Activated CD8-positive, alpha-beta T cell treated with anti-CD3 and anti-CD28 coated beads for 36 hours (primary cell): Measurements from ENCODE around the gene SCAF4. TPM values are rescaled to one million over a fixed set of nuclear protein-coding genes. Genes with fewer than 3 reads are reported as not detected.
A peak's percentile ranks its signal among the peaks of the same experiment; 100 is the strongest.

ENCODE experiments used
- ATAC-seq: fragments of 200-7000 bp; cut with Tn5 transposase; one replicate; pipeline ENCODE4 v1.10.0; 2021; ENCODE audit warnings: mild to moderate bottlenecking, moderate library complexity
- CTCF ChIA-PET: fragments of 350-600 bp; sonication (Branson Sonifier 250); formaldehyde crosslinking; loops from one replicate; lab custom pipeline; 2021; ENCODE audit warnings: antibody characterized with exemption; lab: Charles Lee
- POLR2A ChIA-PET: fragments of 350-600 bp; sonication (Branson Sonifier 250); formaldehyde crosslinking; loops from one replicate; lab custom pipeline; 2021; ENCODE audit warnings: antibody characterized with exemption; lab: Charles Lee
- DNase-seq: peaks from one replicate; pipeline ENCODE4 v3.0.0-alpha.2; 2020
- H3K27ac Mint-ChIP-seq: one replicate; pipeline ENCODE4 v1.8.0; 2021; ENCODE audit warnings: mild to moderate bottlenecking, mixed read lengths
- H3K27me3 Mint-ChIP-seq: one replicate; pipeline ENCODE4 v1.8.0; 2021; ENCODE audit warnings: mixed read lengths
- H3K36me3 Mint-ChIP-seq: one replicate; pipeline ENCODE4 v1.8.0; 2021; ENCODE audit warnings: low read depth, mixed read lengths
- H3K4me1 Mint-ChIP-seq: one replicate; pipeline ENCODE4 v1.8.0; 2021; ENCODE audit warnings: low read depth, mixed read lengths
- H3K4me3 Mint-ChIP-seq: one replicate; pipeline ENCODE4 v1.8.0; 2021; ENCODE audit warnings: mild to moderate bottlenecking, moderate library complexity, mixed read lengths
- H3K9me3 Mint-ChIP-seq: one replicate; pipeline ENCODE4 v1.8.0; 2021; ENCODE audit warnings: mixed read lengths
- intact Hi-C: fragments of 100-400 bp; cut with micrococcal nuclease; formaldehyde crosslinking; loops from one replicate; pipeline ENCODE4 v1.10.0; 2022
- total RNA-seq, 2 experiments: library from RNA; stranded (reverse); gene quantifications; one replicate each; pipeline ENCODE4 v1.2.3, GENCODE V29; 2021
- TF ChIP-seq, protein P1 (sequence below): fragments of 200-600 bp; IDR thresholded peaks from one replicate; pipeline ENCODE4 v1.8.0; 2022; ENCODE audit warnings: antibody characterized with exemption, mild to moderate bottlenecking

The SCAF4 gene, protein sequence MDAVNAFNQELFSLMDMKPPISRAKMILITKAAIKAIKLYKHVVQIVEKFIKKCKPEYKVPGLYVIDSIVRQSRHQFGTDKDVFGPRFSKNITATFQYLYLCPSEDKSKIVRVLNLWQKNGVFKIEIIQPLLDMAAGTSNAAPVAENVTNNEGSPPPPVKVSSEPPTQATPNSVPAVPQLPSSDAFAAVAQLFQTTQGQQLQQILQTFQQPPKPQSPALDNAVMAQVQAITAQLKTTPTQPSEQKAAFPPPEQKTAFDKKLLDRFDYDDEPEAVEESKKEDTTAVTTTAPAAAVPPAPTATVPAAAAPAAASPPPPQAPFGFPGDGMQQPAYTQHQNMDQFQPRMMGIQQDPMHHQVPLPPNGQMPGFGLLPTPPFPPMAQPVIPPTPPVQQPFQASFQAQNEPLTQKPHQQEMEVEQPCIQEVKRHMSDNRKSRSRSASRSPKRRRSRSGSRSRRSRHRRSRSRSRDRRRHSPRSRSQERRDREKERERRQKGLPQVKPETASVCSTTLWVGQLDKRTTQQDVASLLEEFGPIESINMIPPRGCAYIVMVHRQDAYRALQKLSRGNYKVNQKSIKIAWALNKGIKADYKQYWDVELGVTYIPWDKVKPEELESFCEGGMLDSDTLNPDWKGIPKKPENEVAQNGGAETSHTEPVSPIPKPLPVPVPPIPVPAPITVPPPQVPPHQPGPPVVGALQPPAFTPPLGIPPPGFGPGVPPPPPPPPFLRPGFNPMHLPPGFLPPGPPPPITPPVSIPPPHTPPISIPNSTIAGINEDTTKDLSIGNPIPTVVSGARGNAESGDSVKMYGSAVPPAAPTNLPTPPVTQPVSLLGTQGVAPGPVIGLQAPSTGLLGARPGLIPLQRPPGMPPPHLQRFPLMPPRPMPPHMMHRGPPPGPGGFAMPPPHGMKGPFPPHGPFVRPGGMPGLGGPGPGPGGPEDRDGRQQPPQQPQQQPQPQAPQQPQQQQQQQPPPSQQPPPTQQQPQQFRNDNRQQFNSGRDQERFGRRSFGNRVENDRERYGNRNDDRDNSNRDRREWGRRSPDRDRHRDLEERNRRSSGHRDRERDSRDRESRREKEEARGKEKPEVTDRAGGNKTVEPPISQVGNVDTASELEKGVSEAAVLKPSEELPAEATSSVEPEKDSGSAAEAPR
- 10 to 100 TPM; 48.6 to 49.3 TPM for total RNA-seq

DNA sequence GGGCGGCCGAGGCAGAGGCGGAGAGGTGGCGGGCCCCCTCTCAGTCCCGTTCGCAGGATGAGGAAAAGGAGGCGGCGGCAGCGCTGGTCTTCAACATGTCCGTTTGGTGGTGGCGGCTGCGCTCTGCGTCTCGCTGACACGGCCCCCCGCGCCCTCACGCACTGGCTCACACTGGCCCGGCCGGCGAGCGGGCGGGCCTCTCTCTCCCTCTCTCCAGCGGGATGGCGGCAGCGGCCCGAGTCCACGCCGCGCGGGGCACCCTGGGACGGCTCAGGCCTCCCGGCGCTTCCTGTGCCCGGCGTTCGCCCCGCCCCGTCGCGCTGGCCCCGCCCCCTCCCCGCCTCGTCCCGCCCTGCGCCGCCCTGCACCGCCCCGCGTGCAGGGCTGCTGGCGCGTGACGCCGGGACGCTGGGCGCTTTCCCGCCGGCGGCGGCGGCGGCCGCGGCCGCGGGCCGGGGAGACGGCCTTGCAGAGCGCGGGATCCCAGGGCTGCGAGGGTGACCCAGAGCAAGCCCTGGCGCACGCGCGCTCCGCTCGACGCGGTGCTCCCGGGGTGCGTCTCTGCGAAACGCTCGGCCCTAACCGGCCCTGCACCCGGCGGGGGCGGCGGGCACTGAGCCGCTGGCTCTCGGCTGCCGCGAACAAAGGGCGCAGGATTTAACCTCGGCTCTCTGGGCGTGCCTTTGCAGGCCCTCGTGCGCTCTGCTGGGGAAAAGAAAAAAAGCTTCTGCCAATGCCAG, at the start of gene SCAF4:
Gene SCAF4, minus strand, starts transcription at position 262 of the 740 bp plus-strand sequence. CDS start 426 bp downstream, outside the sequence.
- TF ChIP-seq, protein P1, sequence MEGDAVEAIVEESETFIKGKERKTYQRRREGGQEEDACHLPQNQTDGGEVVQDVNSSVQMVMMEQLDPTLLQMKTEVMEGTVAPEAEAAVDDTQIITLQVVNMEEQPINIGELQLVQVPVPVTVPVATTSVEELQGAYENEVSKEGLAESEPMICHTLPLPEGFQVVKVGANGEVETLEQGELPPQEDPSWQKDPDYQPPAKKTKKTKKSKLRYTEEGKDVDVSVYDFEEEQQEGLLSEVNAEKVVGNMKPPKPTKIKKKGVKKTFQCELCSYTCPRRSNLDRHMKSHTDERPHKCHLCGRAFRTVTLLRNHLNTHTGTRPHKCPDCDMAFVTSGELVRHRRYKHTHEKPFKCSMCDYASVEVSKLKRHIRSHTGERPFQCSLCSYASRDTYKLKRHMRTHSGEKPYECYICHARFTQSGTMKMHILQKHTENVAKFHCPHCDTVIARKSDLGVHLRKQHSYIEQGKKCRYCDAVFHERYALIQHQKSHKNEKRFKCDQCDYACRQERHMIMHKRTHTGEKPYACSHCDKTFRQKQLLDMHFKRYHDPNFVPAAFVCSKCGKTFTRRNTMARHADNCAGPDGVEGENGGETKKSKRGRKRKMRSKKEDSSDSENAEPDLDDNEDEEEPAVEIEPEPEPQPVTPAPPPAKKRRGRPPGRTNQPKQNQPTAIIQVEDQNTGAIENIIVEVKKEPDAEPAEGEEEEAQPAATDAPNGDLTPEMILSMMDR: no peak
- CTCF ChIA-PET: no interaction called here
- ATAC-seq: peak; percentile 91

DNA sequence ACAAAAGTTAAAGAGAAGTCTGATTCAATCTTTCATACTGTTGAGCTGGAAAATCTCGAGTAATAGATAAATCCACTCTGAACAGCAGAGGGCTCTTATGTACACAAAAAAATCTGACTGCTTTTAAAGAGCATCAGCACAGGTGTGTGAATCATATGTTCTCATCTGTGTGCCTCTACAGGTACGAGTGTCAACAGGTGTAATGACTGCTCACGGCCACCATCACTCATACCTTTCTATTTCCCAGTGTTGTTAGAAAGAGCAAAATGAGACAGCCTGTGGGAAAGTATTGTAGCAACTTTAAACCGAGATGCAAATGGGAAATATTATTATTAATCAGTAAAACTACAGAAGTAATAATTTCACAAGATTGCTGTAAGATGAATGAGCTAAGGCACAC, 49.0 kb upstream of the SCAF4 start:
- Mint-ChIP-seq H3K27me3 (peaks cover 5% of the 10 kb centered on the region), H3K36me3 (no peaks in the 10 kb centered on the region), H3K4me1 (peaks cover 3% of the 10 kb centered on the region), H3K27ac (no peak overlapping the region), H3K9me3 (peaks cover 3% of the 10 kb centered on the region), H3K4me3 (no peak overlapping the region)
- ChIA-PET CTCF (interaction anchor here (0.6 to 1.8 kb wide), 5 partner anchors 10 to 366 kb away, joined by 3 to 4 read pairs (median 3); no protein-coding TSS in a partner anchor), POLR2A (no interaction called here)
- DNase-seq (no peak), ATAC-seq (no peak)
- TF ChIP-seq, protein P1: no peak
- intact Hi-C loops: no loop called here

More for the DNA sequence above, at the start of gene SCAF4:
- no peaks in the 10 kb centered on the region for H3K27me3 Mint-ChIP-seq
- POLR2A ChIA-PET: interaction anchor here (1.6 to 2.2 kb wide), 3 partner anchors 10 to 57 kb away, joined by 3 to 6 read pairs (median 5); no protein-coding TSS in a partner anchor
- H3K4me3 Mint-ChIP-seq: no peak within 1 kb of the TSS
- peaks cover 3% of the 10 kb centered on the region for H3K36me3 Mint-ChIP-seq
- no peaks in the 10 kb centered on the region for H3K9me3 Mint-ChIP-seq
- DNase-seq: peak; percentile 80
- peak within 1 kb of the TSS; percentile 78 for H3K27ac Mint-ChIP-seq
- intact Hi-C loops: loop anchor here (5.0 kb wide), 1 partner anchor 75 kb away; the partner anchor contains the start of gene SOD1
- H3K4me1 Mint-ChIP-seq: peaks cover 9% of the 10 kb centered on the region

DNA sequence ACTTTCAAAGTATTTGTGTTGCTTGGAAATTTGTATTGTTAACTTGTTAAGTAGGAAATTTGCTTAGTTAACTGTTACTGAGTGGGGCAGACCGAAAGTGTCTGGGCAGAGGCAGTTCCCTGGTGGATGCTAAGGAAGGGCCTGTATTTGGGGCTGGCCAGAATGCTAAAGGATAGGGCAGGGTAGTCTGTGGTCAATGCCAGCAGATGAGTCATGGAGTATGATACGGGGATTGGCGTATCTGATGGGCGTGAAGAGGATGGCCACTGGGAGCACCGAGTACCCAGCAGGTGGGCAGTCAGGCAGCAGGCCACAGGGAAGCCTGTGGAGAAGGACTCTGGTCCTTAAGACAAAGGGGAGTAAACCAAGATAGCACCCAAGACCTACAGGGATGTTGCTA, 46.6 kb upstream of the SCAF4 start:
- TF ChIP-seq, protein P1: no peak
- ChIA-PET POLR2A (no interaction called here), CTCF (no interaction called here)
- intact Hi-C loops: no loop called here
- H3K27me3 Mint-ChIP-seq: peaks cover 3% of the 10 kb centered on the region
- DNase-seq: no peak
- H3K4me1 Mint-ChIP-seq: no peaks in the 10 kb centered on the region
- H3K4me3 Mint-ChIP-seq: no peak overlapping the region
- no peaks in the 10 kb centered on the region for H3K36me3 Mint-ChIP-seq
- ATAC-seq: no peak
- no peaks in the 10 kb centered on the region for H3K9me3 Mint-ChIP-seq
- no peak overlapping the region for H3K27ac Mint-ChIP-seq

DNA sequence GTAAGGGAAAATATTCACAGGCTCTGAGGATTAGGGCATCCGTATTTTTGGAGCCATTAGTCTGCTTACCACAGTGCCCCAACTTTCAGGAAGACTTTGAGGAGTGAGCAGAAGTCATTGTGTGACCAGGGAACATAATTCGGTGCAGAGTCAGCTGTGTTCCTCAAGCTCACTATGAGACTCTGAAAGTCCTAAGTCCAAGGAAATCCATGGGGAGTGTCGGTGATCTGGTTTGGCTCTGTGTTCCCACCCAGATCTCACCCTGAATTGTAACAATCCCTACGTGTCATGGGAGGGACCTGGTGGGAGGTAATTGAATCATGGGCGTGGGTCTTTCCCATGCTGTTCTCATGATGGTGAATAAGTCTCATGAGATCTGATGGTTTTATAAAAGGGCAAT, 45.9 kb upstream of the SCAF4 start:
- Mint-ChIP-seq H3K36me3 (no peaks in the 10 kb centered on the region), H3K4me1 (no peaks in the 10 kb centered on the region), H3K27me3 (peaks cover under 1% of the 10 kb centered on the region), H3K9me3 (no peaks in the 10 kb centered on the region), H3K27ac (no peak overlapping the region), H3K4me3 (no peak overlapping the region)
- TF ChIP-seq, protein P1: no peak
- no peak for ATAC-seq
- intact Hi-C loops: no loop called here
- no peak for DNase-seq
- POLR2A ChIA-PET: no interaction called here
- CTCF ChIA-PET: interaction anchor here (1.1 kb wide), 1 partner anchor 8 kb away, joined by 3 read pairs; no protein-coding TSS in a partner anchor
